Uterus (tissue), 4 donors: ENCODE results near the gene FARS2. TPM values are rescaled to one million over a fixed set of nuclear protein-coding genes. Genes with fewer than 3 reads are reported as not detected.

Source experiments
- DNase-seq, 2 donors: peaks; one replicate each; pipeline ENCODE4 v3.0.0-alpha.2; 2019 to 2020
- H3K27ac ChIP-seq, 2 donors: fragments of 200-600 bp; sonication (generic); 1 replicate in 1 of 2; 2 replicates in 1 of 2; pipeline ENCODE4 v1.5.1; 2016 to 2018
- H3K27me3 ChIP-seq, 2 donors: fragments of 200-600 bp; sonication (generic); one replicate each; pipeline ENCODE4 v1.5.1; 2018 to 2019; ENCODE audit warnings: control low read depth in 1 of 2
- H3K36me3 ChIP-seq, 2 donors: fragments of 200-600 bp; sonication (generic); one replicate each; pipeline ENCODE4 v1.5.1; 2019; ENCODE audit warnings: control low read depth in 1 of 2
- H3K4me1 ChIP-seq, 2 donors: fragments of 200-600 bp; sonication (generic); one replicate each; pipeline ENCODE4 v1.5.1; 2018 to 2019; ENCODE audit warnings: control low read depth in 1 of 2
- H3K4me3 ChIP-seq, 2 donors: fragments of 200-600 bp; sonication (generic); 1 replicate in 1 of 2; 2 replicates in 1 of 2; pipeline ENCODE4 v1.5.1; 2018 to 2019; ENCODE audit warnings: mild to moderate bottlenecking in 1 of 2
- H3K9me3 ChIP-seq, 2 donors: fragments of 200-600 bp; sonication (generic); one replicate each; pipeline ENCODE4 v1.5.1; 2019; ENCODE audit warnings: control low read depth in 1 of 2
- POLR2A ChIP-seq, 2 donors: fragments of 450-650 bp; IDR thresholded peaks; one replicate each; pipeline ENCODE4 v1.6.1; 2016; ENCODE audit warnings: antibody characterized with exemption in 2 of 2, mild to moderate bottlenecking in 1 of 2, moderate library complexity in 1 of 2
- intact Hi-C: fragments of 100-400 bp; cut with DNase I; formaldehyde crosslinking; loops from one replicate; pipeline ENCODE4 v1.15.1; 2023; ENCODE audit warnings: low total_unique reads
- total RNA-seq, 4 donors: library from RNA; depleted of rRNA in 3 of 4; stranded (reverse); fragments of >200 nt in 3 of 4; gene quantifications; one replicate each; pipeline versions ENCODE4 v1.1.0 to v1.2.4, GENCODE V29; 2014 to 2023
- TF ChIP-seq, protein P1 (sequence below), 4 experiments: fragments of 200-600 bp in 2 of 4; fragments of 450-650 bp in 2 of 4; sonication (generic) in 2 of 4; IDR thresholded peaks; one replicate each; pipeline ENCODE4 v1.5.1; 2016 to 2019; ENCODE audit warnings: antibody characterized with exemption in 4 of 4, mild to moderate bottlenecking in 2 of 4, moderate library complexity in 1 of 4
- donor health status: DM: yes; HTN: yes; CAD: no.

Gene FARS2
- total RNA-seq, 4 donors from 2014 or later: 14.4 to 32.5 (median 25.6) TPM

DNA sequence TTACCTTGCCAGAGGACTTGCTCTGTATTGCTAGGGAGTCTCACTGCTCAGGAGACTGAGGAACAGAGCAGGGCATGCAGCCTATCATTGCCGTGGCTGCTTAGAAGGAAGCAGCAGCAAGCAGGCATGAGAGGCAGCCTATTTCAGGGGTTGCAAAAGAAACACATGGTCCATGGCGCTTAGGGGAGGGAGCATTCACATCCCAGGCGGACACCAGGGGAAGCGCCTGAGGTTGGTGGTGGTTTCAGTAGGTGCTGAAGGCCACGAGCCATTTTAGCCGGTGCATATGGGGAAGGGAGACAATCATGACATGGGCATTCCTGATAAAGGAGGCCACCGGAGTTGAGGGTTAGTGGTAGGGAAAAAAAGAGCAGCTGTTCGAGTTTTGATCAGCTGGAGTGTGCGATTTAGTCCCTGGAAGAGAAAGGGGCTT, 20.9 kb downstream of the FARS2 start:
- no peaks in the 10 kb centered on the region for H3K4me1 ChIP-seq
- H3K27me3 ChIP-seq: no peaks in the 10 kb centered on the region
- no peak overlapping the region for H3K27ac ChIP-seq
- TF ChIP-seq, protein P1, sequence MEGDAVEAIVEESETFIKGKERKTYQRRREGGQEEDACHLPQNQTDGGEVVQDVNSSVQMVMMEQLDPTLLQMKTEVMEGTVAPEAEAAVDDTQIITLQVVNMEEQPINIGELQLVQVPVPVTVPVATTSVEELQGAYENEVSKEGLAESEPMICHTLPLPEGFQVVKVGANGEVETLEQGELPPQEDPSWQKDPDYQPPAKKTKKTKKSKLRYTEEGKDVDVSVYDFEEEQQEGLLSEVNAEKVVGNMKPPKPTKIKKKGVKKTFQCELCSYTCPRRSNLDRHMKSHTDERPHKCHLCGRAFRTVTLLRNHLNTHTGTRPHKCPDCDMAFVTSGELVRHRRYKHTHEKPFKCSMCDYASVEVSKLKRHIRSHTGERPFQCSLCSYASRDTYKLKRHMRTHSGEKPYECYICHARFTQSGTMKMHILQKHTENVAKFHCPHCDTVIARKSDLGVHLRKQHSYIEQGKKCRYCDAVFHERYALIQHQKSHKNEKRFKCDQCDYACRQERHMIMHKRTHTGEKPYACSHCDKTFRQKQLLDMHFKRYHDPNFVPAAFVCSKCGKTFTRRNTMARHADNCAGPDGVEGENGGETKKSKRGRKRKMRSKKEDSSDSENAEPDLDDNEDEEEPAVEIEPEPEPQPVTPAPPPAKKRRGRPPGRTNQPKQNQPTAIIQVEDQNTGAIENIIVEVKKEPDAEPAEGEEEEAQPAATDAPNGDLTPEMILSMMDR (IDR thresholded peaks at IDR 0.05): no peak
- no peak for TF ChIP-seq POLR2A (IDR thresholded peaks at IDR 0.05)
- DNase-seq: no peak
- no peaks in the 10 kb centered on the region for H3K36me3 ChIP-seq
- H3K4me3 ChIP-seq: no peak overlapping the region
- H3K9me3 ChIP-seq: no peaks in the 10 kb centered on the region
- intact Hi-C loops: no loop called here

DNA sequence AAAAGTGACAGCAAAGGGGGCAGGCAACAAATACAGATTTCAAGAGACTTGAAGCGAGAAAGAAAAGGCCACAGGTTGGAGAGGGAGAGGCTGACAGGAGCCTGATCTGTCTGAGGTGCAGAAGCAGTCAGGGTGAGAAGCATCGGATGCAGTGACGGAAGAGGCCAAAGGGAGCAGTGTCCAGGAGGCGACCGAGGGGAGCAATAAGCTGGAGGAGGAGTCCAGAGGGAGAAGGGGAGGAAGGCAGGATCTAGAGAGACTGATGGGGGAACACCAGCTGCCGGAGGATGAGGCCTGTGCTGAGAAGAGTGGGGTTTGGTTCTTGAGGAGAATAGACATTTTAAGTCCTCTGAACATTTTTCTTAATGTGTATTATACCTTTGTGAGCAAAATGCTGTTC, 23.8 kb downstream of the FARS2 start:
- H3K36me3 ChIP-seq: no peaks in the 10 kb centered on the region
- TF ChIP-seq POLR2A (IDR thresholded peaks at IDR 0.05): no peak
- TF ChIP-seq, protein P1 (IDR thresholded peaks at IDR 0.05): no peak
- H3K9me3 ChIP-seq: no peaks in the 10 kb centered on the region
- no peaks in the 10 kb centered on the region for H3K4me1 ChIP-seq
- H3K27me3 ChIP-seq: no peaks in the 10 kb centered on the region
- DNase-seq: no peak
- intact Hi-C loops: no loop called here
- no peak overlapping the region for H3K4me3 ChIP-seq
- H3K27ac ChIP-seq: no peak overlapping the region

DNA sequence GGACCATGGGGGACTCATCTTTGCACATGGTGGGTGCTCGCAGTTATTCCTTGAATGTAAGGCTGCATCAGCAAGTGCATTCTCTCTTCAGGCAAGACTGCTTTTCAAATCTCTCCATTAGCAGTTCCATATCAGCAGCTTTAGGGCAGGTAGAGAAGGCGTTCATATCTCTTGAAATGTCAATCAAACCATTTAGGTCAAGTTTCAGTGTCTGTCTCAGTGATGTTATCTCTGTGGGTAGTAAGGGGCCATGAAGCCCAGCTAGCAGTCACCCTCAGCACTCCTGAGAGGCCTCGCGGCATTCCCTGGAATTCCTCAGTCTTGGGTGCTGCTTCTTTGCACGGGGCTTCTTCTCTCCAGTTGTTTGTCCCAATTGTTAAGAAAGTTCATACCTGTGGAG, 24.2 kb downstream of the FARS2 start:
- Histone ChIP-seq H3K4me1 (no peaks in the 10 kb centered on the region), H3K27ac (no peak overlapping the region), H3K27me3 (no peaks in the 10 kb centered on the region), H3K4me3 (no peak overlapping the region), H3K9me3 (no peaks in the 10 kb centered on the region), H3K36me3 (no peaks in the 10 kb centered on the region)
- intact Hi-C loops: no loop called here
- DNase-seq: no peak
- no peak for TF ChIP-seq POLR2A (IDR thresholded peaks at IDR 0.05)
- TF ChIP-seq, protein P1 (IDR thresholded peaks at IDR 0.05): no peak

DNA sequence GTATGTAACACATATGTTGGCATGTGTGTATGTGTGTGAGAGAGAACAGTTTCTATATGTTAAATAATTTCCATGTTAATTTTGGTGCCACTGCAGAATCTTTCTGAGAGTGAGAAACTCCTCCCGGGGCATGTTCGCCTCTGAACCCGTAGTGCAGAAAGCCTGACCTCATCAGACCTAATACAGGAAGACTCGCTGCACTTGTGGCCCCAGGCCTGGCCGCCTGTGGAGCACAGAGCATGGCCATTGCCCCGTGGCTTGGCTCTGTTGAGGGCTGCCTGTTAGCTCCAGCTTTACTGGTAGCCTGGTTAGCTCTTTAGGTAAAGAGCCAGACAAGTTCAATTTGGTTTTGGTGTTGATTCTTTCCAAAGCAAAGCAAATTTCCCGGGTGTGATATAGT, 25.5 kb downstream of the FARS2 start:
- no peaks in the 10 kb centered on the region for H3K9me3 ChIP-seq
- no peaks in the 10 kb centered on the region for H3K4me1 ChIP-seq
- no peaks in the 10 kb centered on the region for H3K36me3 ChIP-seq
- no peak overlapping the region for H3K27ac ChIP-seq
- DNase-seq: no peak
- TF ChIP-seq POLR2A (IDR thresholded peaks at IDR 0.05): no peak
- TF ChIP-seq, protein P1 (IDR thresholded peaks at IDR 0.05): no peak
- H3K27me3 ChIP-seq: no peaks in the 10 kb centered on the region
- no peak overlapping the region for H3K4me3 ChIP-seq
- intact Hi-C loops: no loop called here

DNA sequence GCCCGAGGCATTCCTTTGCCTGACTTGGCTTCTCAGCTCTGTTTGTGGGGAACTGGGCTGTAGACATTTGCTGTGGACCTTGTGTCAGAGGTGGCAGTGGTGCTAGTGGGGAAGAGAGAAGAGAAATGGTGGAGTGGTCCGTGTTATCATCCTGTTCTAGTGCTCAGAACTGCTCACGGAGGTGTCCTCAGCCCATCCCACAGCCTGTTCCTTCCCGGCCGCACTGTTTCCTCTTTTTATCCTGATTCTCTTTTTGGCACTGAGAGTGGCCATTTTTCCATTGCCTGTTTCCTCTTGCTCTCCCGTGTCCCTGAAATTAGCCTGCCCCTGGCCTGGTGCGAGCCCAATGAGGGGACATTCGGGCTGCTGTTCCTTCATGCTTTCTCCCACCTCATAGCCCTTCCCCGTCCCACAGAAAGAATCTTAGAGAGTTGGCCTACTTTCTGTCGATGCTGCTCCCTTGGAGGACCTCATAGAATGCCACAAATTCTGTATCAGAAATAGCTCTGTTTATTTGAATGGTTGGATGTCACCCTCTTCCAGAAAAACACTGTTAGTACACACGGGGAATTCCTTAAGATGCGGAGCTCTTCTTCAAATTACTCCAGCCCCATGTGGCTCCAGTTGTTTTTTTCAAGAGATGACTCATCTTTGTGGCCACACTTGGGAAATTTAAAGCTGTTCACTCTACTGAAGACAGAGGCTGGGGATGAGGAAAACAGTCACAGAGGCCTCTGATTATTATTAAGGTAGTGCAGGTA, 26.1 kb downstream of the FARS2 start:
- Histone ChIP-seq H3K36me3 (no peaks in the 10 kb centered on the region), H3K4me3 (no peak overlapping the region), H3K27ac (peak overlapping the region; percentile 42 to 53), H3K9me3 (no peaks in the 10 kb centered on the region), H3K27me3 (no peaks in the 10 kb centered on the region), H3K4me1 (no peaks in the 10 kb centered on the region)
- DNase-seq: no peak
- TF ChIP-seq POLR2A (IDR thresholded peaks at IDR 0.05): no peak
- TF ChIP-seq, protein P1 (IDR thresholded peaks at IDR 0.05): no peak
- intact Hi-C loops: no loop called here
